ENCODE data around the gene GPRIN2.
A peak's percentile ranks its signal among the peaks of the same experiment; 100 is the strongest.

GPRIN2 gene

DNA sequence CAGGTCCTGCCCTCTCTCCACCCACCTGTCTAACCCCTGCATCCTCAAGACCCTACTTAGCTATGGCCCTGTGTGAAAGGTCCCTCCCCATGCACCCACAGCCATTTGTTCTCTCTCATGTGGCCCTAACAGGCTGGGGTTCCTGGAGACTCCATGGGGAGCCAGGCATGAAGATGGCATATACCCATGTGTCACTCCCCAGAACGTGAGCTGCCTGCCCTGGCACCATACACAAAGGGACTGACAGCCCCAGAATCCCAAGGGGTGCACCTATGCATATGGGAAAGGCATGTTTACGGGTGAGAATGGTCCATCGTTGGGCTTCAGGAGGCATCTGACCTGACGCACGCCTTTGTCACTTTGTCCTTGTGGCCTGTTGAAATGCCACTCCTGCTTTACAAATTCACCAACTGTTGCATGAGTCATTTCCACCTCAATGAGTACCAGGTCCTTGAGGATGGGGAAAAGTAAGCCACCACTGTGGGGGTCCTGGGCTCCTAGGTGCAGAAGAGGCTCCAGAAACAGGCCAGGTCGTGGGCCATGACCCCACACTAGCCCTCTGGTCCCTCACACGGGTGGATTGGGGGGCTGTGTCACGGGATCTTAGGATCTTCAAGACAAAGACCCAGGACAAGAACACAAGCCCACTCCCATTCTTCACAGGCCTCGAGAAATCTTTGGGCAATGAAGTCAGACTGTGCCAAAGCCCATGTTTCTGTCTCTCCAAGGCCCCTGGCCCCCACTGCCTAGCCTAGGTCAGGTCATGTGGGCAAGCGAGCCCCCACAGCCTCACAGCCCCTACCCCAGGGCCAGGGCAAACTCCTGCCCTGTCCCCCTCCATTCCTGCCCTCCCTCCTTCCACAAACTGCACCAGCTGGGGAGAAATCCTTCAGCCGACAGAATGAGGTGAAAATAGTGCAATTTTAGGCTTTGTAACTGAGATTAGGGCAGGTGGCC is 8.6 kb downstream of the GPRIN2 start:
- peak; percentile 10 for DNase-seq

DNA sequence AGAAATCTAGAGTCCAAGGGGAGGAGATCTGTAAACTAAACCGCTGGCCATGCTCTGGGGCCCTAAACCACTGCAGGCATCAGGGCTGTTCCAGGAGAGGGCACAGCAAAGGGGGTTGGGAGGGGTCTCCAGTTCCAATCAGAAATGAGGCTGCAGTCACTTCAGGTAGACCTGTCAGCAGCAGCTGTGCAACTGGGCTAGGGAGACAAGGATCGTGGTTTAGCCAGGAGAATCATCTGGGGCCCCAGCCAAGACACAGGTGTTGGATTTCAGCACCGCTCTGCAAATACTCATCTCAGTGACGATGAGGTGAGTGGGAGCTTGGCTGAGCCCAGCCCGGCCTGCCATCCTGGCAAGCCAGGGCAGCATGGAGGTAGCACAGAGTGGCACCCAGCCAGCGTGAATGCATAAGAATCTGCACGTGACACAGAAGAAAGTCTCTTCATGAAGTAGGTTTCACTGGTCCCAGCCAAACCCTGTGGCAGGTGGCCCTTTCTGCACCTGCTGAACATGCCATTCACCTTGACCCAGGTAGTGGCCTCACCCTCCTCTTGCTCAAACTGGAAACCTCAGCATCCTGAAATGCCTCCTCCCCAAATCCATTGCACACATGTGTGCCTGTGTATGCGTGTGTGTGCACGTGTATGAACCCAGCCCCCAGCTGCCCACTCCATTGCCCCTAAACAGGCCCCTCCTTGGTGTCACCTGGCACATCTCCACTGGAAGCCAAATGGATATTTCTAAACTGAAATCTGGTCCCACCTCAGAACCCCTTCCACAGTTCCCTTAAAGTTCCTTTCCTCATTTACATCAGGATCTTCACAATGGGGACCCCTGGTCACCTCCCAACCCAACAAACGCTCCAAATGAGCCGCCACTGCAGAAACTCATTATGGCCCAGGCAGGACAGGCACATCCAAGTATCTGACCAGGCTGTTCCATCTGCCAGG is 9.6 kb downstream of the GPRIN2 start:
- DNase-seq: peak; percentile 10

DNA sequence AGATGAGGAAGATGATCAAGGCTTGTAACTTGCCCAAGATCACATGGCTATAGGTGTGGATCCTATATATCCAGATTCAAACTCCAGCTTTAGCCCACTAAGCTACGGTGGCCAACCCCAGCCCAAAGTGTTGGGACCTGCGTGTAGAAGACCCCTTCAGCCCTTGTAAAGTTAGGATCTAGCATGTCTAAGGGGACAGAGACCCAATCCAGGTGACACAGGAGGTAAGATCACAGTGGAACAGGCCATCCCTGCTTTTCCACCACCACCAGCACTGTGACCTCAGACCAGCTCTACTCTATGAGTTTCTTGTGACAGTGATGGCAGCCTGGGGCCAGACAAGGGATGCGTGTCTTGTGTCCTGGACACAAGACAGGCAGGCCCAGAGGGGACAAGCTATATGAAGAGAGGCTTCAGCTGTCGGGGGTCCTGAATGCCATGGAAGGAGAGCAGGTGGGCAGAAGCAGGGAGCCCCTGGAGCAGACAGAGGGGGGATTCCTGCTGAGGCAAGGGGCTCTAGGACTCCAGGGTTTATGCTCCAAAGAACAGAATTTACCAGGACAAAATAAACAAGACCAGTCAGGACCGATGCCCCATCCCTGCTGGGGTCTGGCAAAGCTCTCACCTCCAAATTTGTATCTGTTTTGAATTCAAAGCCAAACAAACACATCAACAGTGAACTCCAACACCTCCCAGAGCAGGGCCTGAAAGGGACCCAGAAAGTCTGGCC is 10.4 kb downstream of the GPRIN2 start:
- no peak for DNase-seq

DNA sequence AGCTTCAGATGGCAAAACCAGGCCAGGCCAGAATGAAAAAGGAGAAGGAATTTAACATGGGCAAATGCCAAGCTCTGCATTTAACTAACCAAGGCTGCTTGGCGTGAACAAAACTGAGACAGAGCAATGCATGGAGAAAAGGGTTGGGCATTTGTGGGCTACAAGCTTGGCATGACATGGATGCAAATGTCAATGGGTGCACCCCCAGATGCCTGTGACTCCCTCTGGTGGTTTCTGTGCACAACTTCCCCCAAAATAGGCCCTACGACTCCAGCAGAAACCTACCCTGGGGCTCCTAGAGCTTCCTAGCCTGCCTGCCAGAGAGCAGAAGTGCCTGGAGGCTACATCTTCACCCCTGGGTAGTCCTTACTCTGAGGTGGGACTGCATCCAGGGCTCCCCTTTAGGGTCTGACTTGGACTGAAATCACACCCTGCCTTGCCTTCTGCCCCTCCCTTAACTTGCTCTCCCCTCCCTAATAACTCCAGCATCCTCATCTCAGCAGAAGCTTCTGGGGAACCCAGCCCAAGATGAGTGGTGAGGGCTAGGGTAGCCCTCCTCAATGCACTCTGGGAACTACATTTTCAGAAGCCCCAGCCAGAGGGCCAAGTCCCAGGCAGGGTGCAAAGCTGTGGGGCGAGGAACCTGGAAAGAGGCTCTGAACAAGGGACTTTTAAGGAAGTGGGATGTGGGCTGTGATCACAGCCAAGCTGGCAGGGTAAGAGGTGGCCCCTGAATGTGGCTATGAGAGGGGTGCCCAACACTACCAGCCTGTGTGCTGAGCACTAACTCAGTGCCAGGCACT is 11.3 kb downstream of the GPRIN2 start:
- DNase-seq: peak; percentile 11

DNA sequence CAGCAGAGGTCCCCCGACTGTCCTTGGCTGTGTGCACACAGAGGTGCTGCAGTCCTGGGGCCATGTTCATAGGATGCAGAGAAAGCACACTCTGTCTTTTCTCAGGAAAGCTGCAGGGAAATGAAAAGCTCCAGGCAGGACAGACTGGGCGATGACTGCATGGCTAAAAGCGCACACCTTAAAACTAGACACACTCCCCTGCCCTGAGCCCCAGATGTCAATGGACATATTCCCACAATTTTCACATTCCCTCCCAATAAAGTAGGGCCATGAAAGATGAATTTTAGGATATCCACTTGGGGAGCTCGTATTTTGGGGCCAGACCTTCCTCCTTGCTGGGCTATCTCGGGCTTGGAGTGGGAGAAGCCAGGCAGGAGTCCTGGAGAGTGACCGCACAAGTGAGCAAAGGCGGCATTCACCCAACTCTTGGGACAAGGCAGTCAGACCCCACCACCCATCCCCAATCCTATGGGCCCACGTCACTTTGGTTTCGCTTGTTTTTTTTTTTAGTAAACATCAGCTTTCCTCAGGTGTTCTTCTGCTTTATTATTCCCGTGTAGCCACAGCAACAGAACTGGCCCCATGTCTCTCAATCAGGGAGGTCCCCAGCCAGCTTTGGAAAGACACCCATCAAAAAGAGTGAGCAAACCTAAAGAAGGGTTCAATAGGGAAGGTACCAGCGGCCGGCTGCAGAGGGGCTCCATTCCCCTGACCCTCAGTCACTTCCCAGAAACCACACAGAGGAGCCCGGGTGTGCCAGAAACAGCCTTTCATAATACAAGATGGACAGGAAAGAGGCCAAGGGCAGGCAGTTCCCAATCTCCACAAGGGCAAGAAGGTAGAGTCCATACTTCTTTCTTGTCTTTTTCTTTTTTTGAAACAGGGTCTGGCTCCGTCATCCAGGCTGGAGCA is 12.7 kb downstream of the GPRIN2 start:
- DNase-seq: peak; percentile 9

DNA sequence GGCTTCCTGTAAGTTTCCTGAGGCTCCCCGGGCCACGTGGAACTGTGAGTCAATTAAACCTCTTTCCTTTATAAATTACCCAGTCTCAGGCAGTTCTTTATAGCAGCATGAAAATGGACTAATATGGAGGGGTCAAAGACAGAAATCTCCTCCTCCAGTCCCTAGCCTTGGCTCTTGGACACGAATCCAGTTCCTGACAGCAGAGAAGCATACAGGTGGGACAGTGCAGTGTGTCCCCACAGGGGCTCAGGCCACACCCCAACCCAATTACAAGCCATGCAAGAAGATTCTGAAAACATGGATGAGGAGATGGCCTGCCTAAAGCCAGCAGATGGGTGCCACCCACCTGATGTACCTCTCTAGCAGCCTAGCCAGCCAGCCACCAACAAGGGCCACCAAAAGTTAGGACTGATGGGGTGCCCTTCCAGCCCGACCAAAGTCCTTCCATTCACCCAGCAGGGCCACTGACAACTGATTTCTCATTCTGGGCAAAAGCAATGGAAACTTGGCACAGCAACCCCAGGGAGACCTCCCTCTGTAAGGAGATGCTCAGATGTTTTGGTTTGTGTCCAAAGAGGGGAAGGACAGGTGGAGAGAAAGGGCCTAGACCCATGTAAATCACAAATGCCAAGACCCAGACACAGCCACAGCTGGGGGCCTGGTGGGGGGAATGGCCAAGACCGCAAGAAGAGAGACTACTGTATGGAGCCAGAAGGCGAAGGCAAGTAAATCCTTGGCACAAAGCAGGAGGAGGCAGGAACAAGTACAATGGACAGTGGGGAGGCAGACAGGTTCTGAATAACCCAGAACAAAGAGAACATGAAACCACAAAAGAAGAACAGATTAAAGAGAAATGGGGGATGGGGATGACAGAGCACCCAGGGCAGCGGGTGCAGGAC is 13.6 kb downstream of the GPRIN2 start:
- DNase-seq: no peak

DNA sequence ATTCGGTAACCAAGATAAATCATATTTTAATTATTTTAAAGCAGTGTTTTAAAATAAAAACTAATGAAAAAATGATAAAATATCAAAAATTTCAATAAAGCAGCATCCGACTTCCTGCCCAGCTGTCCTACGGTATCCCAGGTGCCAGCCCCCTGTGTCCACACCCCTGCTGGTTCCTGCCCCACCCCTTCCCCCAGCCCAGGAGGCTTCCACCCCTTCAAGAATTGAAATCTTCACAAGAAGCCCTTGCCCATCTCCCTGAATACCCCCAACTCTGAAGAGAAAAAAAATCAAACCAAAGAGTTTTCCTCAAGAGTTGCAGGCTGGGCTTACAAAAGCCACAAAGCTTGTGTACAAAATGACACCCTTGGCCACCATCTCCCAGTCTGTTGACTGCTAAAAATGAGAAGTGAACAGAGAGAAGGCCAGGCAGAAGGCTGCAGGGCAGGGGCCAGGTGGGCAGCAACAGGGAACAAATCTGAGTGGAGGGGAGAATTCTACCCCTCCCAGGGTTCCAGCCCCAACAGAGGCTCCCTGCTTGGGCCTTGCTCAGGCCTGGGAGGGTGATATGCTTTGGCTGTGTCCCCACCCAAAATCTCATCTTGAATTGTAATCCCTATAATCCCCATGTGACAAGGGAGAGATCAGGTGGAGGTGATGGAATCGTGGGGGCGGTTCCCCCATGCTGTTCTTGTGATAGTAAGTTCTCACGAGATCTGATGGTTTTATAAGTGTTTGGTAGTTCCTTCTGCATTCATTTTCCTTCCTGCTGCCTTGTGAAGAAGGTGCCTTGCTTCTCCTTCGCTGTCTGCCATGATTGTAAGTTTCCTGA is 14.5 kb downstream of the GPRIN2 start:
- DNase-seq: no peak

DNA sequence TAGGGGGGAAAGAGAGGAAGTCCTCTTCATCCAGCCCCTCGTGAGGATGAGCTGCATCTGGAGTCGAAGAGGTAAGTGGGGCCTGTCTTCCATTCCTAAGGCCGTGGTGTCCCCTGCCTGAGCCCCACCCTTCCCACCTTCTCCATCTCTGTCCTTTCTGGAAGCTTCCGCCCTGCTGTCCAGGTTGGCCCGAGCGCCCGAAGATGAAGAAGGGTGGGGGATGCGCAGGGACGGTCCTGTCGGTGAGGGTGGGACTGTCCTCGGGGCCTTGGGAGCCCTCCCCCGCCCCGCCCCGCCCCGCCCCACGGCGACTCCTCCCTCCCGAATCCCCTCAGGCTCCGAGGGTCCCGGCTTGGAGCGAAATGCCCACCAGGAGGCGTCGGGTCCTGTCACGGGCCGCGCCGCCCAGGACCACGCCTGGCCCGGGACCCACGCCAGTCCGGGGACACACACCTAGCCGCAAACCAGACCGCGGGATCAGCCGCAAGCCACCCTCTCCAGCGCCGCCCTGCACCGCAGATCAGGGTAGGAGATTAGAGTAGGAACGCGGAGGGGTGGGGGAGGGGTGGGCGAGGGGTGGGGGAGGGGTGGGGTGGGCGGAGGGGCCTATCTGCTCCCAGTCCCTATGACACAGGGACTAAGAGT is 15.3 kb downstream of the GPRIN2 start:
- DNase-seq: peak; percentile 14

DNA sequence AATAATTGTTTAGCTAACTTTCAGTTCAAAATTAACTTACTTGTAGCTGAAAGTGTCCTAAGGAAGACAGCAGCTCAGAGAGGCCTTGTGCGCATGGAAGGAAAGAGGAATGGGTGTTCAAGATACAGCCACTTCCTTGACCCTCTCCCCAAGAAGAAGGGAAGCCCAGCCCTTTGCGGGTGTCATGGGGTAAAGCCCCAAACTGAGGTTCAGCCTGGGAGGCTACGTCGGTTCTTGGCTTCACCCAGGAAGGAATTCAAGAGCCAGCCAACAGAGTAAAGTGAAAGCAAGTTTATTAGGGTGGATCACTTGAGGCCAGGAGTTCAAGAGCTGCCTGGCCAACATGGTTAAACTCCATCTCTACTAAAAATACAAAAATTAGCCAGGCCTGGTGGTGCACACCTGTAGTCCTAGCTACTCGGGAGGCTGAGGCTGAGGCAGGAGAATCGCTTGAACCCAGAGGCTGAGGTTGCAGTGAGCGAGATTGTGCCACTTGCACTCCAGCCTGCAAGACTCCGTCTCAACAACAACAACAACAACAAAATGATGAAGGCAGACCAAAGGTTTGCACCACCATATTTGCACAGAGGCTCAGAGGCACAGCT is 15.9 kb downstream of the GPRIN2 start:
- no peak for DNase-seq

DNA sequence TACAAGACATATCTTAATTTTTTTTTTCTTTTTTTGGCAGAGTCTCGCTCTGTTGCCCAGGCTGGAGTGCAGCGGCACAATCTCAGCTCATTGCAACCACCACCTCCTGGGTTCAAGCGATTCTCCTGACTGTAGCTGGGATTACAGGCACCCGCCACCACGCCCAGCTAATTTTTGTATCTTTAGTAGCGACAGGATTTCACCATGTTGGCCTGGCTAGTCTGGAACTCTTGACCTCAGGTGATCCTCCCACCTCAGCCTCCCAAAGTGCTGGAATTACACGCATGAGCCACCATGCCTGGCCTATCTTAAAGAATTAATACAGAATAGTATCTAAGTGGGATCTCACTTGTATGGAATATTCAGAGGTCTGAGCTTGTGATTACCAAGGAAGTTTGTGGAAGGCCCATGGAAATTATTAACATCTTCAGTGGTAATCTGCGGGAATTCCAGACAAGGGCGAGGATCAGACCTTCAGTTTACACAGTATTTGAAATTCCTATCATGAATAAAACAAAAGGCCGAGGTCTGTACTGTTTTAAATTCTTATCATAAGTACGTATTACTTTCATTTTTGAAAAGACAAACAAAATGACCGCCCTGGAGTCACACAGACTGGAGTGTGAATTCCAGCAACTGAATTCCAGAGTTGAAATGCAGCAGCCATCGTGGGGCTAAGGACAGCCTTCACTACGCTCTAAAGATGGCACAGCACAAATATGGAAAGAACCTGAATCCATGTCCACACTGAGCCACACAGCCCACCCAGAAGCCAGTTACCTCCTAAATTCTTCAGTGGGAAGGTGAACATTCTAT is 16.7 kb downstream of the GPRIN2 start:
- no peak for DNase-seq

DNA sequence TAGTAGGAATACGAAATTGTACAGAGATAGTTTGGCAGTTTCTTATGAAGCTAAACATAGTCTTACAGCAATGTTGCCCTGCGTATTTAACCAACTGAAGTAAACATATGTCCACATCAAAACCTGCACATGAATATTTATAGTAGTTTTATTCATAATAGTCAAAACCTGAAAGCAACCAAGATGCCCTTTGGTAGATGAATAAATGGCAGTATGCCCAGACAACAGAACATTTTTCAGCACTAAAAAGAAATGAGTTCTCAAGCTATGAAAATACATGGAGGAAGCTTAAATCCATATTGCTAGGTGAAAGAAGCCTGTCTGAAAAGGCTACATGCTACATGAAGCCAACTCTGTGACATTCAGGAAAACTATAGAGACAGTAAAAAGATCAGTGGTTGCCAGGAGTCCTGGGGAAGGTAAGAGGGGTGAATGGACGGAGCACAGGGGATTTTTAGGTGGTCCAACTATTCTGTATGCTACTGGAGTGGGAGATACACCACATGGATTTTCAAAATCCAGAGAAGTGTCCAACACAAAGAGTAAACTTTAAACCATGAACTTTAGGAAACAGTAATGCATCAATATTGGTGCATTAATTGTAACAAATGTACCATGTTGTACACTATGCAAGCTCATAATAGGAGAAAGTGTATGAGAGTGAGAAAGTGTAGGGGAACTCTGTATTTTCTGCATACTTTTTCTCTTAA is 17.6 kb downstream of the GPRIN2 start:
- DNase-seq: no peak

DNA sequence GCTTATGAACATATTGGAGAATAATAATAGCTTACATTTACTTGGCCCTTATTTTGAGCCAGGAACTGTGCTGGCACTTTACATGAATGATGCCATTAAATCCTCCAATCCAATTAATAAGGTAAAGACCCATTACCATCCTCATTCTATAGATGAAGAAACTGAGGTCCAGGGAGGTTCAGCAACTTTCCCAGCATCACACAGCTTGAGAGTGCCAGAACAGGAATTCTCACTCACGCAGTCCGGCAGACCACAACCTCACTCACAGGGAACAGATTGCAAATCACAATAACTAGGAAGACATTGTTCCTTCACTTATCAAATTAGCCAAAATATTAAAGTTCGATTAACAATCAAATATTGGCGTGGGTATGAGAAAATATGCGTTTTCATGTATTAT is 18.3 kb downstream of the GPRIN2 start:
- DNase-seq: no peak

DNA sequence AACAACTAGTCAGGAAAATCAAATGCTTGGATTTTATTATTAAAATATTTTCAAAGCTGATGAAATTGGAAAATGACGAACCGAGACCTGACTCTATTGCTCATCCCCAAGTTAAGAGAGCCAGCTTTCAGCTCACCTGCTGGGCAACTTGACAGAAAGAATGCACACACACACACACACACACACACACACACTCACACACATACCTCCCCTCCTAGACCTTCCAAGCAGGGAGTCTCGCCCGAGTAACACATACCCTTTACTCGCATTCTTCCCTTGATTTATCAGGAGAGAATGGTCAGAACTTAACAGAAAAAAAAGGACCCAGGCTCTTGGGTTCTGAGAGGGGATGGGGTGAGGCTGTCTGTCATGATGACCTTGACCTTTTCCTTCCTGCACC is 19.1 kb downstream of the GPRIN2 start:
- DNase-seq: no peak

DNA sequence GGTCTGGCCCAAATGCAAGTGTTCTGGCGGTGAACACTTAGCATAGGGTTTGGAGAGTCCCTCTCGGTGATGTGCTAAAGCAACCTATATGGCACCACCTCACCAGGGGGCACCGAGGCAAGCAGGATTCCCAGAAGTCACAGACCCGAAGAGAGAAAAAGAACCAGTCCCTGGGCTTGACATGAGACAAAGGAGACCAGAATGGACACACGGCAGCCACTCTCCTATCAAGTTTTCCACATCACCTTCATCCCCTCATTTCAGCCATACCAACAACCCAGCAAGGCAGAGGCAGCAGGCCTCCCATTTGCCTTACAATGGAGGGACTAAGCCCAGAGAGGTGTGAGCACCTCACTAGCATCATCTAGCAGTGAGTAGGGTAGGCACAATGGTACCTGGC is 19.7 kb downstream of the GPRIN2 start:
- DNase-seq: no peak

DNA sequence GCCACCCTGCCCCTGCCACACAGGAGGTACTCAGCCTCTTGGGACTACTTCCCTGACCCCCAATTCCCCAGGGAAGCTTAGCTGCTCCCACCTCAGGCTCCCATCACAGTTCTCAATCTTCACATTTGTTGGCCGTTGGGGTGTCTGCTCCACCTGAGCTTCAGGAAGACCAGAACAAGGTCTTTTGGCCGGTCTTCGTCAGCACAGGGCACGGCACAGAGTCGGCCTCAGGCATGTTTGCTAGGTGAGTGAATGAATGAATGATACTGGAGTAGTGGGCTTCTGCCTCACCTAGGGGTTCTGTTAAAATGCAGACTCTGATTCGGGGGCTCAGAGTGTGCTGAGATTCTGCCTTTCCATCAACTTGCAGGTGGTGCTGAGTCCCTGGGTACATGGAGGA is 20.3 kb downstream of the GPRIN2 start:
- DNase-seq: no peak

DNA sequence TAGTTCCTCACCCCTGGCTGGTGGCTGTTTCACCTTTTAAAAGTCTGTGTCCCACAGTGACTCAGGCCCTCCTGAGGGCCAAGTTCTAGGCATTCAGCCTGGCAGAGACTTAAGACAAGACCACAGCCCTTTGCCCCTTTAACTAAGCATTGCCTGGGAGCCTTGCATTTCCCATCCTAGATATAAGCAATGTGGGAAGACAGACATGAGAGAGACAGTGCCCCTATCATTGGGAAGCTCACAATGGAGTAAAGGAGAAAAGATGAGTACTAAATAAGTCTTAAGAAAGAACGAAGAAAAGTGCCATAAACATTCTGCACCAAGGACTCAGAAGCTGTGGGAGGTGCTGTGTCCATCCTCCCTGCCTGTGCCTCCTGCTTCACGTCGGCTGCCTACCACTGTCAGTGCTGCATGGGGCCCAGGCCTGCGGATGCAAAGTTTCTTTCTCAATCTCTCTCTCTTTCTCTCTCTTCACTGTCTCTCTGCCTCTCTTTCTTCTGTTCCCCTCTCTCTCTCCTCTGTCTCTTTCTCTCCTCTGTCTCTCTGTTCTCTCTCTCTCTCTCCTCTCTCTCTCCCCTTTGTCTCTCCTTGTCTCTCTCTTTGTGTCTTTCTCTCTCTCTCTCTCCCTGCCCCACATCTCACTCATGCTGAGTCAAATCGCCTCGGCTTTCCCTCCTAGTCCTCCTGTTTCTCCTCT is 21.5 kb downstream of the GPRIN2 start:
- DNase-seq: no peak

Data from activated naive CD4-positive, alpha-beta T cell treated with anti-CD3 and anti-CD28 coated beads, Interleukin-2, amount 50 U/mL, for 16 hours (primary cell).